Stimulated activated CD4-positive, alpha-beta T cell treated with anti-CD3 and anti-CD28 coated beads, Interleukin-4, amount 100 ng/mL, for 24 hours (primary cell): Measurements from ENCODE around the gene SSBP3.
"Not testable (repeated sequence)": the region's sequence is repeated elsewhere in the genome, so short reads cannot be mapped to it uniquely, and the experiment has no call there.

Experiments
- DNase-seq: peaks from one replicate; pipeline ENCODE4 v3.0.0-alpha.2; 2020

SSBP3 gene

DNA sequence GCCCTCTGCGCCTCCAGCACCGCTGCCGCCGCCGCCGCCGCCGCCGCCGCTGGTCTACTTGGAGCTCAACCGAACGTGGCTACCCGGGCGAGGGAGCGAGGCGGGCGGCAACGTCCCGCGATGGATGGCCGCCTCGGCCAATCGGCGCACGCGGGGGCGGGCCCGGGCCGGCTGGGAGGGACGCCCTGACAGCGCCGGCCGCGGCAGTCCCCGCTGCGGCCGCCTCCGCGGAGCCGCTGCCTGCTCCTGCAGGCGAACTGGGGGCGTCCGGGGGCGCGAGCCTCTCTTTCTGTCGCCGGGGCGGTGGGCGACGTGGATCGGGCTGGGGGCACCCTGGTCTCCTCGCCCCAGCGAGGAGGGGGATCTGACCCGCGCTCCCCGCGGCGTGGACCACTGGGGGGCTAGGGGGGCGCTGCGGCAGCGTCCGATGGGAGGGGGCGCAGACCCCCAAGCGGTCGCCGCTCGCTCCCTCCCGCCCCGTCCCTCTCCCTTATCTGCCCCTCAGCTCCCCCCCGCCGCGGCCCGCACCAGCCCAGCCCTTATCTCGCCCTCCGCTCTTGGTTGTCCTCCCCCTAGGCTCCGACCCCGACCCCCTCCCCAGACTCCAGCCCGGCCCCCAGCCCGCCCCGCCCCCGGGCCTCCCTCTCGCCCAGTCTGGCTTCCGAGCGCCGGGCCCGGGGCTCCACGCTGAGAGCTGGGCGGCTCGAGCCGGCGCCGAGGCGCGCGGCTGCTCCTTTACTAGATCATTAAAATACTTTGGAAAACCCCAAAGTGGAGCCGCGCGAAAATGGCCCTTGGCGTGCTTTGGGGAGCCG is at the start of gene SSBP3:
TSS of gene SSBP3 (minus strand) at position 56 of the 815 bp plus-strand sequence.
- DNase-seq = peak; percentile 90

DNA sequence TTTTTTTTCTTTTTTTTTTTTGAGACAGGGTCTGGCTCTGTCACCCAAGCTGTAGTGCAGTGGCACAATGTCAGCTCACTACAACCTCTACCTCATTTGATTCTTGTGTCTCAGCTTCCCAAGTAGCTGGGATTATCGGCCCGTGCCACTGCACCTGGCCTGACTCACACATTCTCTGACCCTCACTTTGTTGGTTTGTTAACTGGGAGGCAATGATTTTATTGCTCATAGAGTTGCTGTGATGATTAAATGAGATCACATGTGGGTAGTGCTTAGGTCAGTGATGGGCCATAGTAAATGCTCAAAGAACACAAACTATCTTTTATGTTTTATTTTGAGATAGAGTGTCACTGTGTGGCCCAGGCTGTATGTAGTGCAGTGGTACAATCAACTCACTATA is 47.3 kb upstream of the SSBP3 start:
- no peak for DNase-seq

DNA sequence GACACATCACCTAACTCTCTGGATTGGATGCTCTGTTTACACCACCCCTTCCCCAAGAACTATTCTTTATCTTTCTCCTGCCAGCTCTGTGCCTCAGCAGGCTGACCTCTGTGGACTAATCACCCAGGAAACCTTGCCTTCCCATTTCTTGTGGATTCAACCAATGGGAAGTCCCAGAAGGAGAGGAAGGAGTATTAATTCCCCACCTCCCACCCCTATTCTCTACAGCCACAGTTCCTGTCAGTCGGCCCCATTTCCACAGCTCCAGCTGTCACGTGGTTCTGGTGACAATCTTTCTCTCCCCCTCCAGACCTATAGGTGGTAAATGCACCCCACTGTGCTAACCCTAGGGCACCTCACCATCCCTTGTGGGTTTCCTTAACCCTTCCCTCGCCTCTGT is 46.8 kb upstream of the SSBP3 start:
- no peak for DNase-seq

DNA sequence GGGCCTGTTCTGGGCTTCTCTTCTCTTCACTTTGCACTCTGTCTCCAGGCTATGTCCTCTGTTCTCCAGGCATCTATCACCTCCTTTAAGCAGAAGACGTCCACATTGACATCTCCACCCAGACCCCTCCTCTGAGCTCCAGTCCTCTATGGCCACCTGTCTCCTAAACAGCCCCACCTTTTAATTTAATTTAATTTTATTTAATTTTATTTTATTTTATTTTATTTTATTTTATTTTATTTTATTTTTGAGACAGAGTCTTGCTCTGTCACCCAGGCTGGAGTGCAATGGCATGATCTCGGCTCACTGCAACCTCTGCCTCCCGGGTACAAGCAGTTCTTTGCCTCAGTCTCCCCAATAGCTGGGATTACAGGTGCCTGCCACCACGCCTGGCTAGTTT is 43.2 kb upstream of the SSBP3 start:
- not testable (repeated sequence) for DNase-seq

DNA sequence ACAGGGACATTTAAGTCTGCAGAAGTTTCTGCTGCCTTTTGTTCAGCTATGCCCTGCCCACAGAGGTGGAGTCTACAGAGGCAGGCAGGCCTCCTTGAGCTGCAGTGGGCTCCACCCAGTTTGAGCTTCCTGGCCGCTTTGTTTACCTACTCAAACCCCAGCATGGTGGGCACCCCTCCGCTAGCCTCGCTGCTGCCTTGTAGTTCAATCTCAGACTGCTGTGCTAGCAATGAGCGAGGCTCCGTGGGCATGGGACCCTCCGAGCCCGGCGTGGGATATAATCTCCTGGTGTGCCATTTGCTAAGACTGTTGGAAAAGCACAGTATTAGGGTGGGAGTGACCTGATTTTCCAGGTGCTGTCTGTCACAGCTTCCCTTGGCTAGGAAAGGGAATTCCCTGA is 42.6 kb upstream of the SSBP3 start:
- DNase-seq = not testable (repeated sequence)

DNA sequence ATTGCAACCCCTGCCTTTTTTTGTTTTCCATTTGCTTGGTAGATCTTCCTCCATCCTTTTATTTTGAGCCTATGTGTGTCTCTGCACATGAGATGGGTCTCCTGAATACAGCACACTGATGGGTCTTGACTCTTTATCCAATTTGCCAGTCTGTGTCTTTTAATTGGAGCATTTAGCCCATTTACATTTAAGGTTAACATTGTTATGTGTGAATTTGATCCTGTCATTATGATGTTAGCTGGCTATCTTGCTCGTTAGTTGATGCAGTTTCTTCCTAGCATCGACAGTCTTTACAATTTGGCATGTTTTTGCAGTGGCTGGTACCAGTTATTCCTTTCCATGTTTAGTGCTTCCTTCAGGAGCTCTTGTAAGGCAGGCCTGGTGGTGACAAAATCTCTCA is 40.9 kb upstream of the SSBP3 start:
- DNase-seq = not testable (repeated sequence)

DNA sequence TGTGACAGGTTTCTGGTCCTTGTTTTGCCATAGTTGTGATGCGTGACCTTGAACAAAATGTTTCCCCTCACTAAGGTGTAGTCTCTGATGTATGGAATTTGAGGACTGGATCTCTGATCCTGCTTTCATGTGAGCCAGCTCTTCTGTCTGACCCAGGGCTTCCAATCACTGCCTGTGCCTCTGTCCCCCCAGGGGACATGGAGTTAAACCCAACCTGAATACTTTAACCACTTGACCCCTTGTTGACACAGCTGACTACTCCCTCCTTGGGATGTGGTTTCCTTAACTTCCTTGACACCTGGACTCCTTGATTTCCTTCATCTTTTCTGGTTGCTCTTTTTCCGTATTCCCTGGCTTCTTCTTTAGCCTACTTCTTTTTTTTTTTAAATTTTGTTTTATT is 36.0 kb upstream of the SSBP3 start:
- no peak for DNase-seq

DNA sequence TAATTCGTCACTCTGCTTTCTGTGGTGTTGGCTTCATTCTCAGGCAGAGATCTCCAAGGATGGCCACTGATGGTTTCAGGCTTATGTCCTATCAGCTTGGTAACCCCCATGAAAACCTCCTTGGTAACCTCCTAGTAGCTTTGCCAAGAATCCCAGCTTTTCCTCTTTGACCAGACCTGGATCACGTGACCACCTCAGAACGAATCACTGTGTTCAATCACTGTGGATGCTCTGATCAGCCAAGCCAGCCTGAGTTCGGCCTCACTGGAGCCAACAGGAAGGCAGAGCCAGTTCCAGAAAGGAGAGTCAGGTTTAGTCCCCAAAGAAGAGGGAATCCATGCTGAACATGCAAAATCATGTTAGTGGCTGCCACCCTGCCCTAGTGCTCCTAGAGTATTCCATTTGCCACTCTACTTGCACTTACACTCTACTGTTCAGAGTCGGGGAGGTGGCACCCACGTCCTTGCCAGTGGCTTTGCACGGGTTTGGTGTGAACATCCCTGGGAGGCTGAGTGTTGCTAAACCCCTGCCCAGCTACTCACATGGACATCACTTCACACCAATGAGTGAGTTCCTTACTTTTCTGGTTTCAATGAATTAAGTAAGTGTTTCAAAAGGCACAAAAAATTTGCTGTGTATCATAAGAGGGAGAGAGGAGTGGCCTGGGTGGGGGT is 33.5 kb upstream of the SSBP3 start:
- no peak for DNase-seq

DNA sequence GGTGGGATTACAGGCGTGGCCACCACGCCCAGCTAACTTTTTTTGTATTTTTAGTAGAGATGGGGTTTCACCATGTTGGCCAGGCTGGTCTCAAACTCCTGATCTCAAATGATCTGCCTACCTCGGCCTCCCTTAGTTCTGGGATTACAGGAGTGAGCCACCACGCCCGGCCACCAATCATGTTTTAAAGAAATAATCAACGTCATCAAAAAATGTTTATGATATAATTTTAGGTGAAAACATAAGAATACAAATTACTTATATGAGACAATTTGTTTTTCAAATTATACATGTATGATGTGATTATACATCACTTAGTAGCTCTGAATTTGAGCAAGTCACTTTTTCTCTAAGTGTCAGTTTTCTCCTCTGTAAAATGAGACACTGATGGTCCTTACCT is 31.6 kb upstream of the SSBP3 start:
- DNase-seq = no peak

DNA sequence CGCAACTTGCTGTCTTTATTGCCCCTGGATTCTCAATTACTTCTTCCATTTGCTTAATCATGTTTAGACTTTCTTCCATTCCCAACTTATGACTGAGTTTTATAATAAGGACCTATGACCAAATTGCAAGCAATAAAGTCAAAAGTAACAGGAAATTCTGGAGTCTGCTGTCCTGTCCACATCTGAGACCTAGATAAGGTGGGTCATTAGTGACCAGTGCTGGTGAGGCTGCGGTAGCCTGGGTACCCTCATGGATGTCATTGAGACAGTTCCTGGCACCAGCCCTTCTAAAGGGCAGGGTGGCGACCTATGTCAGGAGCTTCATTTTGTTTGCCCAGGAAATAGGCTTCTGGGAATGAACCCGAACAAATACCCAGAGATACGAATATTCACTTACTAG is 30.6 kb upstream of the SSBP3 start:
- DNase-seq = no peak

DNA sequence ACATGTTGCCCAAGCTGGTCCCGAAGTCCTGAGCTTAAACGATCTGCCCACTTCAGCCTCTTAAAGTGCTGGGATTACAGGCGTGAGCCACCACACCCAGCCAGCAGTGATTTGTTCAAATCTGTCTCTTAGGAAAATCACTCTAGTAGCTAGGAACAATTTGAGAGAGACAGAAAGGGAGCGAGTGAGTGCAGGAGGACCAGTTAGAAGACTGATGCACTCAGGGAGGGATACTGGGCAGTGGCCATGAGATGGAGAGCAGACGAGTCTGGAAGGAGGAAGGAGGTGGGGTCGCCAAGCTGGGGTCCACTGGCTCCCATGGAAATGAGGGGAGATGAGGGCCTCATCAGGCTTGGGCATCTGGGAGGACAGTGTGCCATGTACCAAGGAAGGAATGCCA is 23.6 kb upstream of the SSBP3 start:
- DNase-seq = no peak

DNA sequence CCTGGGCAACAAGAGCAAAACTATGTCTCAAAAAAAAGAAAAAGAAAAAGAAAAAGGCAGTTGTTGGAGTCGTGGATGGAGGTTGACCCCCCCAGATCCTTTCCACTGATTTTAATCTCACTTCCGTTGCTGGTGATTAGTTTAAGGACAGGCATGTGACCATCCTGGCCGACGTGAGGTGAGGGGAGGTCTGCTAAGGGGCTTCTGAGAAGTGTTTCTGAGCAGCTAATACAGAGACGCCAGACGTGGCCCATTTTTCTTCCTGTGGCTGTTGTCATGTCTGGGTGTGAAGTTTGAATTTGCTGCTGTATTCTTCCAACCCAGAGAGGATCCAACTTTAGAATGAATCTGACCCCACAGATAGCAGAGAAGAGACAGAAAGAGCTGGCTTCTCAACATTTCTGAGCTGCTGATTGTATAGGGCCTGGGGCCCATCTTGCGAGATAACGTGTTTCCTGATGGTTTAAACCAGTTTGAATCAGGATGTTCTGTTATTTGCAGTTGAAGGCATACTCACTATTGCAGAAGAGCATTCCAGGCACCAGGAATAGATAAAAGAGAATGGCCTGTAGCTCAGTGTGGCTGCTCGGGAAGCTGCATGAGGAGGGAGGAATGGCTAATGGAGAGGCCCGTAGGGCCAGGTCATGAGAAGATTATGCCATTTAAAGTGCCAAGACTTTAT is 22.8 kb upstream of the SSBP3 start:
- no peak for DNase-seq

DNA sequence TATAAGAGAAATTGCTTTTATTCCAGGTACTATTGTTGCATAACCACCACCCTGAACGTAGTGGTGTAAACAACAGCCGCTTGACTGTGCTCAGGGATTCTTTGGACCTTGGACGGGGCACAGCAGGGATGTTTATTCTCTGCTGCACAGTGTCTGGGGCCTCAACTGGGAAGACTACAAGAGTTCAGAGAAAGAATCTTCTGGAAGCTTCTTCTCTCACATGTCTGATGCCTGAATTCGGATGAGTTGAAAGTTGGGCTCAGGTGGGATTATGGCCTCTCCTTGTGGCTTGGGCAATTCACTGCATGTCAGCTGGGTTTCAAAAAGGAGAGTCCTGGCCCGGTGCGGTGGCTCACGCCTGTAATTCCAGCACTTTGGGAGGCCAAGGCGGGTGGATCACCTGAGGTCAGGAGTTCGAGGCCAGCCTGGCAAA is 19.0 kb upstream of the SSBP3 start:
- no peak for DNase-seq

DNA sequence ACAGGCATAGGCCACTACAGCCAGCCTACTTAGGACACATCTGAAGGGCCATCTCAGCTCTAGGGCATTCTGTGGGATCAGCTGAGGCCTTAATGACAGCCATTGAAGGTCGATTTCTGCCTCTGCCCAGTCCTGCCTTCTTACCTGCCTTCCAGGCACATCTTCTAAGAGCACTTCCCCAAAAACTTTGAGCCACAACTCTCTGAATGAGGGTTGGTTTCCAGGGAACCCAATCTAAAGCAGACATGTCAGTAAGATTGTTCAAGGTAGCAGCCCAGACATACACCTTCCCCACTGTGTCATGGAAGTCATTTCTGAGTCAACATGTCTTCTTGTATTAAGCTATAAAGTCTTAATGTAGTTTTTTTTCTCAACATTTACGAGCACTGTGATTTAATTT is 18.2 kb upstream of the SSBP3 start:
- no peak for DNase-seq

DNA sequence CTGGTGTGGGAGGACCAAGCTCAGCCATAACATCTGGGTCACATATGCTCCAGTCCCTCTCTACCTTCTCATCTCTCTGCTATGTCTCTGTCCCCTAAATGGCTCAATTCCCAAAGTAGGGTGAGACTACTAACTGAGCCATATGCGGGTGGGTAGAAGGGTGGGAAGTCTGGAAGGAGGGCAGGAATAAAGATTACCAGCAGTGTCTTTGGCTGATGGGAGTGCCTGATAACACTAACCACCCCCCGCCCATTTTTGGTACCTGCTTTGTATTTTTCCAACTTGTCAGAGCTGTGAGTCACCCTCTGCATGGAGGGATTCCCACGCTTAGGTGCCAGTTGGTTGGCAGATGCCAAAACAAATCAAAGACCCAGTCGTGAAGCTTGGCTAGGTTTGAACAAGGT is 14.9 kb upstream of the SSBP3 start:
- no peak for DNase-seq

DNA sequence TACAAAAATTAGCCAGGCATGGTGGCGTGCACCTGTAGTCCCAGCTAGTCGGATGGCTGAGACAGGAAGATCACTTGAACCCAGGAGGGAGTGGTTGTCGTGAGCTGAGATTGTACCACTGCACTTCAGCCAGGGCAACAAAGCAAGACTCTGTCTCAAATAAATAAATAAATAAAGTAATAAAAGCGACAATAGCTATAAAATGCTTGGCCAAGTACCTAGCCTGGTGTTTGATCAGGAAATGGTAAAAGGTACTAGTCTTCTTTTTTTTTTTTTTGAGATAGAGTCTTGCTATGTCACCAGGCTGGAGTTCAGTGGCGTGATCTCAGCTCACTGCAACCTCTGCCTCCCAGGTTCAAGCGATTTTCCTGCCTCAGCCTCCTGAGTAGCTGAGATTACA is 12.4 kb upstream of the SSBP3 start:
- DNase-seq = not testable (repeated sequence)

DNA sequence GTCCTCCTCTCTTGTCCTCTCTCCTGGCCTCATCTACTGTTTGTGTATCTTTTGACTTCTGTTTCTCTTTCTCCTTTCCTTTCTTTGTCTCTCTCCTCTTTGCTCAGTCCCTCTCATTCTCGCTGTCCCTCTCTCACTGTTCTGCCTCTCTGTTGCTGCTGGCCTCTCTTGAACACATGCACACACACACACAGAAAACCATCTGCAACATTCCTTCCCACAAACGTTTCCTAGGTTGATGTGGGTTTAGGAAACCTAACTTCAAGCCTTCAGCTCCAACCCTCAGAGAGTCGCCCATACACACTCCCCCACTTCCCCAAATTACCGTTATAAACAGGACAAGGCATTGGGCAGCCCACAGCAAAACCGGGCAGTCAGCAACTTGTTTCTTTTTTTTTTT is 10.9 kb upstream of the SSBP3 start:
- no peak for DNase-seq

DNA sequence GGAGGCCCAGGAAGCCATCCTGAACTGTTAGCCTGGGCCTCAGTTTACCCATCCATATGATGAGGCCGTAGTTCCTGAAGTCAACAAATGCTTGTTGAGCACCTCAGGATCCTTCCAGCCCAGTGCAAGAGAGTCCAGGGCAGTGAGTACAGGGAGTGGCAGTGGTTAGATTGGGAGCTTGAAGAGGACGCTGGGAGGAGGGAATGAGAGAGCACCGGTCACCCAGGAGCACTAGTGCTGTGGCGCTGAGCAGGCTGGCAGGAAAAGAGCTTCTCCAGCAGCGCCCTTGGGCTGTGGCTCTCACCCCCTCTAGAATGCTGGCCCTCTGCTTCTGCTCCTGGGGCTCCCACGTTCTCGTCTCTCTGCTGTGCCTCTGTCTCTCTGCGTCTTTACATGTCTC is 10.2 kb upstream of the SSBP3 start:
- DNase-seq = no peak

DNA sequence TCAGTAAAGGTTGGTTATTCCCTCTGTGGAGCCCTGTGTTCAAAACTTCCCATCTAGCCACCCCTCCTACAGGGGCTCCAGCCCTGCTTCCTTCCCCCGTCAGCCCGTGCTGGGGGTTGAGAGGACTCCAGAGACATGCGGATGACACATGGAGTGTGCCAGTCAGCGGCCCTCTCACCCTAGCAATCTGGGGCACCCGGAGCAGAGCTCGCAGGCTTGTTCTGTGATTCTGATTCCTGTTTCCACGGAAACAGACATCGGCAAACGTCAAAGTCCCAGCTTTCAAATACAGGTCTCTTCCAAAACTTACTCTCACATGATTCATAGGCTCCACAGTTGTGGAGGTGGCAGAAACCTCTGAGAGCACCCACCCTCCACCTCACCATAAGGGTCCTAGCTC is 9.8 kb upstream of the SSBP3 start:
- no peak for DNase-seq

DNA sequence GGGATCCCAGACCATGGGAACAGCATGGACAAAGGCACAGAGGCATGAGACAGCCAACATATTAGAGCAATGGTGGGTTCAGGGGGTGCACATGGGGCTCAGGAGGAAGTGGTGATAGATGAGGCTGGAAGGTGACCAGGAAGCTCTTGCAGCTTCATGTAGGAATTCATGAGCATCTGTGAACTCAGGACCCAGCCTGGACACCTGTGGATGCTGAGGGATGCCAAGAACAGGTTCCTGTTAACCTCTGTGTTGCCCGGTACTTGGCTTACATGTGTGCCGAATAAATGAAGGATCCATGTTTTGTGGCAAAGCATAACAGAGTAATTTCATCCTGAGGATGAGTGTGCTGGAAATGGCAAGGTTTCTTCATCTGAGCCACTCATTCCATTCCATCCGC is 9.3 kb upstream of the SSBP3 start:
- no peak for DNase-seq

DNA sequence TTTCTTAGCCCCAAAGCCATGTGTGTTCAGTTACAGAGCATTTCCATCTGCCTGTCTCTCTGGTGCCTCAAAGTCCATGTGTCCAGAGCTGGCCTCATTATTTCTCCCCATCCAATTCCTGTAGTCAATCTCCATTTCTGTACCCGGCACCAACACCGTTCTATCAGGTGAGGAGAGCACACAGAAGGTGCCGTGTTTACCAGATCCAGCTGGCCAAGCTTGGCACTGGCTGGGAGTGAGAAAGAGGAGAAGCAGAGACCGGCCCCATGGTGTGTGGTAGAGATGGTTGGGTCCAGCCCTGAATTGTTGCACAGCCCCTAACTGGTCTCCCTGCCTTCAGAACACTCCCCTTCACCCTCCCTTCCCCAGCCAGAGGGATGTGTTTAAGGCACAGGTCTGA is 7.5 kb upstream of the SSBP3 start:
- DNase-seq = no peak

DNA sequence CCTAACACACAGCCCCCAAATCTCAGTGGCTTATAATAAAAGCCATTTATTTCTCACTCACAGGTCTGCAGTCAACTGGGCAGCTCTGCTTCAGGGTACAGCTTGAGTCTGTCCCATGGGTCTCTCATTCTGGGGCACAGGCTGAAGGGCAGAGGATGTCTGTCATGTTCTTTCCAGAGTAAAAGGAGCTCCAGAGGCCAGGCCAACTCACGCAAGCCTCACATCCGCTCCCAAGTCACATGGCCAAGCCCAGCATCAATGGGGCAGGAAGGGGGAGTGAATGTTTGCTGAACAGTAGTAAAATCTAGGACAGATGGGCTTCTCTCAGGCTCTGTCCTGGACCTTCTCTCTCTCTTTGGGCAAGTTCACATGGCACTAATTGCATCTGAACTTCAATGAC is 7.1 kb upstream of the SSBP3 start:
- no peak for DNase-seq

DNA sequence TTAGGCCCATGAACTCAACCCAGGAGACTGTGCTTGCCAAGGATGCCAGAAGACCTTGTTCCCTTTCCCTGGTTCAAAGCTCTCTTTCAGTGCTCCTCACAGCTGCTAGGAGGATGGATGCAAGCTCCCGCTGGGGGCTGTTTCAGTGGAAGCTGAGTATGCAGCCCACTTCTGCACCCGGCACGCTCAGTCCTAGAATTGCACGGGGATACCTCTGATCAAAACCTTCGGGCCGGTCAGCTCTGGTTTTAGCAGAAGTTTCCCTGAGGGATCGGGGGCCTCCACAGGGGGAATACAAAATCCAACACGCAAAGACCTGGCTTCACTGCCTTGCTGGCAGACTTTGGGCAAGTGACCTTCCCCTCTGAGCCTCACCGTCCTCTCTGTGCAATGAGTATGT is 4.2 kb upstream of the SSBP3 start:
- no peak for DNase-seq
